Endothelial cell of umbilical vein (primary cell): ENCODE results near the gene RASAL1. TPM values are rescaled to one million over a fixed set of nuclear protein-coding genes. Genes with fewer than 3 reads are reported as not detected.

Experiments
- BruUV-seq: library from RNA; stranded (reverse); fragments of 400-500 nt; replicated peaks from 2 replicates; lab custom pipeline; 2021; lab: Mats Ljungman, UMichigan
- CTCF ChIA-PET: fragments of 300-600, 350-600 bp; sonication (Branson Sonifier 250); formaldehyde crosslinking; loops from one replicate; lab custom pipeline; 2021; ENCODE audit warnings: antibody characterized with exemption, inconsistent platforms; lab: Charles Lee
- POLR2A ChIA-PET: fragments of 300-600, 350-600 bp; sonication (Branson Sonifier 250); formaldehyde crosslinking; loops from one replicate; lab custom pipeline; 2021; ENCODE audit warnings: antibody characterized with exemption, inconsistent platforms; lab: Charles Lee
- DNase-seq: peaks from one replicate; pipeline ENCODE4 v3.0.0-alpha.2; 2011; ENCODE audit warnings: low read depth, low spot score
- FAIRE-seq: peaks from 2 replicates; lab custom pipeline; 2011; peaks lifted over from hg19 to GRCh38; lab: Jason Lieb, UNC
- H2AFZ ChIP-seq: 2 replicates; pipeline ENCODE4 v1.6.0; 2012; ENCODE audit warnings: low read depth, low read length, control low read depth, inconsistent platforms
- H3K27ac ChIP-seq: 2 replicates; pipeline ENCODE4 v1.5.1; 2011; ENCODE audit warnings: low read depth, mild to moderate bottlenecking, control low read depth, low read length, moderate library complexity; ENCODE audit not compliant: insufficient read depth
- H3K27me3 ChIP-seq, 2 experiments: 2 replicates each; pipeline versions ENCODE4 v1.6.0 to v1.6.1; 2011; ENCODE audit warnings: low read length in 2 of 2, mixed read lengths in 1 of 2; ENCODE audit not compliant: control insufficient read depth in 2 of 2, insufficient read depth in 2 of 2
- H3K36me3 ChIP-seq, 2 experiments: 2 replicates in 1 of 2; 3 replicates in 1 of 2; pipeline ENCODE4 v1.5.1; 2011; ENCODE audit warnings: low read length in 2 of 2, mild to moderate bottlenecking in 1 of 2, moderate library complexity in 1 of 2; ENCODE audit not compliant: control insufficient read depth in 2 of 2, insufficient read depth in 2 of 2; ENCODE audit errors: extremely low read depth in 1 of 2
- H3K4me1 ChIP-seq: 3 replicates; pipeline ENCODE4 v1.5.1; 2011; ENCODE audit warnings: mild to moderate bottlenecking, low read length; ENCODE audit not compliant: control insufficient read depth, insufficient read depth; ENCODE audit errors: extremely low read depth
- H3K4me2 ChIP-seq: 2 replicates; pipeline ENCODE4 v1.6.1; 2011; ENCODE audit warnings: low read length, control low read depth, mixed read lengths; ENCODE audit not compliant: insufficient read depth
- H3K4me3 ChIP-seq, 3 experiments: fragments of 200-600 bp in 1 of 3; sonication (generic), shearing (Covaris generic) in 1 of 3; replicated peaks in 1 of 3; 2 replicates each; pipeline ENCODE4 v1.5.1; 2011 to 2016; ENCODE audit warnings: control low read depth in 3 of 3, low read length in 3 of 3, mild to moderate bottlenecking in 2 of 3, inconsistent platforms in 1 of 3, low read depth in 1 of 3, moderate library complexity in 1 of 3; ENCODE audit not compliant: insufficient read depth in 1 of 3
- H3K79me2 ChIP-seq: 2 replicates; pipeline ENCODE4 v1.6.0; 2012; ENCODE audit warnings: low read length, inconsistent platforms; ENCODE audit not compliant: control insufficient read depth, insufficient read depth
- H3K9ac ChIP-seq: replicated peaks from 2 replicates; pipeline ENCODE3; 2011; ENCODE audit warnings: low read length, control low read depth; ENCODE audit not compliant: insufficient read depth; ENCODE audit errors: extremely low read depth
- H3K9me1 ChIP-seq: replicated peaks from 3 replicates; pipeline ENCODE4 v1.6.0; 2011; ENCODE audit warnings: mild to moderate bottlenecking, low read length; ENCODE audit not compliant: control insufficient read depth, insufficient read depth; ENCODE audit errors: extremely low read depth
- H3K9me3 ChIP-seq: replicated peaks from 2 replicates; pipeline ENCODE4 v1.5.1; 2012; ENCODE audit warnings: low read length, inconsistent platforms; ENCODE audit not compliant: control insufficient read depth, insufficient read depth
- H4K20me1 ChIP-seq: replicated peaks from 2 replicates; pipeline ENCODE3; 2011; ENCODE audit warnings: mild to moderate bottlenecking, low read length; ENCODE audit not compliant: control insufficient read depth, insufficient read depth; ENCODE audit errors: extremely low read depth
- EZH2 ChIP-seq: IDR thresholded peaks from 2 replicates; pipeline ENCODE4 v1.6.1; 2012; ENCODE audit warnings: borderline replicate concordance, low read depth, mild to moderate bottlenecking, moderate library complexity, low read length, inconsistent platforms; ENCODE audit not compliant: severe bottlenecking
- FOS ChIP-seq: IDR thresholded peaks from 2 replicates; pipeline ENCODE4 v1.6.1; 2011; ENCODE audit warnings: mild to moderate bottlenecking, low read length, moderate library complexity, borderline replicate concordance; ENCODE audit not compliant: insufficient read depth
- GATA2 ChIP-seq: IDR thresholded peaks from 2 replicates; pipeline ENCODE4 v1.7.0; 2011; ENCODE audit warnings: low read depth, mild to moderate bottlenecking, moderate library complexity, mixed read lengths, low read length; ENCODE audit not compliant: insufficient read length, insufficient read depth
- JUN ChIP-seq: IDR thresholded peaks from 2 replicates; pipeline ENCODE4 v1.6.1; 2011; ENCODE audit warnings: borderline replicate concordance, low read depth; ENCODE audit not compliant: insufficient read length, insufficient read depth
- MYC ChIP-seq: IDR thresholded peaks from one replicate; pipeline ENCODE4 v1.6.1; 2011; ENCODE audit warnings: mild to moderate bottlenecking, low read depth, low read length
- POLR2A ChIP-seq: IDR thresholded peaks from 2 replicates; pipeline ENCODE4 v1.6.1; 2012; ENCODE audit warnings: low read depth, mild to moderate bottlenecking, control low read depth, low read length
- POLR2AphosphoS5 ChIP-seq: IDR thresholded peaks from 2 replicates; pipeline ENCODE4 v1.6.1; 2012; ENCODE audit warnings: low read depth, mild to moderate bottlenecking, control low read depth, low read length, moderate library complexity; ENCODE audit not compliant: insufficient read depth
- dilution Hi-C: fragments of 300-500 bp; cut with MboI; formaldehyde crosslinking; loops from one replicate; pipeline ENCODE4 v1.15.0; 2019; ENCODE audit warnings: low sequenced_read_pairs; ENCODE audit not compliant: extremely low pct_ligation_motif_present
- intact Hi-C: fragments of 100-400 bp; cut with micrococcal nuclease; formaldehyde crosslinking; loops from one replicate; pipeline ENCODE4 v1.10.0; 2022
- polyA plus RNA-seq, 4 experiments: library from polyadenylated mRNA; depleted of rRNA in 3 of 4; stranded (reverse) in 3 of 4; unstranded in 1 of 4; fragments of >200 nt; gene quantifications; 2 replicates each; pipeline versions ENCODE4 v1.2.1 to v1.2.3, GENCODE V29; 2011 to 2012; ENCODE audit warnings: missing spikeins in 1 of 4
- total RNA-seq: library from RNA; stranded (reverse); gene quantifications from 2 replicates; pipeline ENCODE4 v1.2.3, GENCODE V29; 2021
- TF ChIP-seq, protein P1 (sequence below): IDR thresholded peaks from 2 replicates; pipeline ENCODE4 v1.6.1; 2011; ENCODE audit not compliant: insufficient read depth, insufficient read length
- TF ChIP-seq, protein P2 (sequence below), 2 donors: IDR thresholded peaks; 1 replicate in 1 of 2; 2 replicates in 1 of 2; pipeline ENCODE4 v1.5.1; 2011; ENCODE audit warnings: low read length in 2 of 2, mild to moderate bottlenecking in 2 of 2, moderate library complexity in 2 of 2, control low read depth in 1 of 2, inconsistent platforms in 1 of 2, low read depth in 1 of 2; ENCODE audit not compliant: insufficient read depth in 1 of 2; ENCODE audit errors: extremely low read depth in 1 of 2

The RASAL1 gene
- total and polyA plus RNA-seq, 2 donors (not counting 3 experiments of a cell fraction or from before 2014, with no cell fraction given): not detected

DNA sequence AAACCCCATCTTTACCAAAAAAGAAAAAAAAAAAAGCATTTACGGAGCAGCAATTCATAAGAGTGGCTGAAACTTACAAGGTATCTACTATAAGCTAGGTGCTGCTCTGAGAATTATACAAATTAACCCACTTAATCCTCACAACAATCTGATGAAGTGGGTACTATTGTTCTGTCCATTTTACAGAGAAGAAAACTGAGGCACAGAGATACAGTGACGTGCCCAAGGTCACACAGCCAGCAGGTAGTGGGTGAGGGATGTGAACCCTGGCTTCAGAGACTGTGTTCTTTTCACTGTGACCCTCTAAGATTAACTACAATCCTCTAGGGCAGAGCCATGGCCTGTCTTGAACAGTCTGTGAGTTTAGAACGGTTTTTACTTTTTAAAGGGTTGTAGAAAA lies 46.4 kb upstream of the RASAL1 start:
- dilution Hi-C loops (no loop called here), intact Hi-C loops (loop anchor here (2.0 kb wide), 1 partner anchor 19 kb away; no protein-coding TSS in a partner anchor)
- Histone ChIP-seq H3K36me3 (peaks cover 10 to 27% of the 10 kb centered on the region in 2 experiments), H4K20me1 (no peaks in the 10 kb centered on the region), H3K4me3 (no peak overlapping the region), H2AFZ (no peak overlapping the region), H3K27me3 (no peaks in the 10 kb centered on the region), H3K9ac (no peak overlapping the region), H3K4me2 (no peak overlapping the region), H3K79me2 (peaks cover 45% of the 10 kb centered on the region), H3K9me1 (no peaks in the 10 kb centered on the region), H3K27ac (no peak overlapping the region), H3K4me1 (peaks cover 12% of the 10 kb centered on the region), H3K9me3 (no peaks in the 10 kb centered on the region)
- FAIRE-seq (no peak), DNase-seq (no peak)
- BruUV-seq: no TSS peak
- ChIA-PET POLR2A (no interaction called here), CTCF (no interaction called here)
- TF ChIP-seq MYC (no peak), POLR2AphosphoS5 (no peak), JUN (no peak), EZH2 (no peak), FOS (no peak), POLR2A (no peak), GATA2 (no peak)
- TF ChIP-seq, protein P1, sequence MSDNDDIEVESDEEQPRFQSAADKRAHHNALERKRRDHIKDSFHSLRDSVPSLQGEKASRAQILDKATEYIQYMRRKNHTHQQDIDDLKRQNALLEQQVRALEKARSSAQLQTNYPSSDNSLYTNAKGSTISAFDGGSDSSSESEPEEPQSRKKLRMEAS: no peak
- TF ChIP-seq, protein P2, sequence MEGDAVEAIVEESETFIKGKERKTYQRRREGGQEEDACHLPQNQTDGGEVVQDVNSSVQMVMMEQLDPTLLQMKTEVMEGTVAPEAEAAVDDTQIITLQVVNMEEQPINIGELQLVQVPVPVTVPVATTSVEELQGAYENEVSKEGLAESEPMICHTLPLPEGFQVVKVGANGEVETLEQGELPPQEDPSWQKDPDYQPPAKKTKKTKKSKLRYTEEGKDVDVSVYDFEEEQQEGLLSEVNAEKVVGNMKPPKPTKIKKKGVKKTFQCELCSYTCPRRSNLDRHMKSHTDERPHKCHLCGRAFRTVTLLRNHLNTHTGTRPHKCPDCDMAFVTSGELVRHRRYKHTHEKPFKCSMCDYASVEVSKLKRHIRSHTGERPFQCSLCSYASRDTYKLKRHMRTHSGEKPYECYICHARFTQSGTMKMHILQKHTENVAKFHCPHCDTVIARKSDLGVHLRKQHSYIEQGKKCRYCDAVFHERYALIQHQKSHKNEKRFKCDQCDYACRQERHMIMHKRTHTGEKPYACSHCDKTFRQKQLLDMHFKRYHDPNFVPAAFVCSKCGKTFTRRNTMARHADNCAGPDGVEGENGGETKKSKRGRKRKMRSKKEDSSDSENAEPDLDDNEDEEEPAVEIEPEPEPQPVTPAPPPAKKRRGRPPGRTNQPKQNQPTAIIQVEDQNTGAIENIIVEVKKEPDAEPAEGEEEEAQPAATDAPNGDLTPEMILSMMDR (IDR thresholded peaks at IDR 0.05; ENCODE audit: extremely low read depth in 1 of 2, insufficient read depth in 1 of 2, low read depth in 1 of 2, low read length in 2 of 2): no peak
